ENCODE results near the gene MVB12B. TPM values are rescaled to one million over a fixed set of nuclear protein-coding genes. Genes with fewer than 3 reads are reported as not detected.

MVB12B gene
- total RNA-seq, 2 donors from 2014 or later = 5.9 to 8.7 TPM

- Histone ChIP-seq H3K36me3 (peaks cover 18% of the 10 kb centered on the region), H3K9me3 (no peaks in the 10 kb centered on the region), H3K27ac (no peak overlapping the region), H3K27me3 (no peaks in the 10 kb centered on the region), H3K4me1 (no peaks in the 10 kb centered on the region), H3K4me3 (no peak overlapping the region)
- TF ChIP-seq CTCF (IDR thresholded peaks at IDR 0.05) = no peak
- DNase-seq (ENCODE audit: low spot score) = no peak
Measured at GRCh38 chr9:126341902-126342301, 15.3 kb downstream of the MVB12B start.

GRCh38 chr9:126342621-126343031, 16.0 kb downstream of the MVB12B start:
- peaks cover 18% of the 10 kb centered on the region for H3K36me3 ChIP-seq
- DNase-seq (ENCODE audit: low spot score) = peak; percentile 53
- no peak overlapping the region for H3K27ac ChIP-seq
- TF ChIP-seq CTCF (IDR thresholded peaks at IDR 0.05) = no peak
- no peak overlapping the region for H3K4me3 ChIP-seq
- no peaks in the 10 kb centered on the region for H3K27me3 ChIP-seq
- no peaks in the 10 kb centered on the region for H3K9me3 ChIP-seq
- no peaks in the 10 kb centered on the region for H3K4me1 ChIP-seq

DNA sequence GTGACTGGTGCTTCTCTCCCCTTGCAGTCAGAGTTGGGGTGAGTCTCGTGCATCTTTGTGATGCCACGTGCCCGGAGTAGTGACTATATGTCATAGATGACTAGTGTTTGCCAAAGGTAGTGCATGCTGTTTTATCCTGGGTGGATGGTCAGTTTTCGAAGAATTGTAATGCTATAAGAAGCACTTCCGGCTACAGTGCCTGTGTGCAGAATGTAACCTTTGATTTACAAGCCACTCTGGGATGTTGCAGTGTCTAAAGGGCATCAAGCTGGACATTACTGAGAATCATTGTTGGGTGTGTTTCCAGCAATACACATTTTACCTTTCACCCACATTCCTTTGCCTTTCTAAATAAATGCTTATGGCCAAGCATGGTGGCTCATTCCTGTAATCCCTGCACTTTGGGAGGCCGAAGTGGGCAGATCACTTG, 16.7 kb downstream of the MVB12B start:
- DNase-seq (ENCODE audit: low spot score) = no peak
- no peak overlapping the region for H3K27ac ChIP-seq
- no peaks in the 10 kb centered on the region for H3K27me3 ChIP-seq
- no peak overlapping the region for H3K4me3 ChIP-seq
- H3K36me3 ChIP-seq = peaks cover 18% of the 10 kb centered on the region
- H3K9me3 ChIP-seq = no peaks in the 10 kb centered on the region
- H3K4me1 ChIP-seq = no peaks in the 10 kb centered on the region
- no peak for TF ChIP-seq CTCF (IDR thresholded peaks at IDR 0.05)

GRCh38 chr9:126346031-126346430, 19.4 kb downstream of the MVB12B start:
- DNase-seq (ENCODE audit: low spot score) = no peak
- no peaks in the 10 kb centered on the region for H3K4me1 ChIP-seq
- no peak overlapping the region for H3K4me3 ChIP-seq
- TF ChIP-seq CTCF (IDR thresholded peaks at IDR 0.05) = no peak
- H3K36me3 ChIP-seq = peaks cover 10% of the 10 kb centered on the region
- H3K27me3 ChIP-seq = no peaks in the 10 kb centered on the region
- H3K9me3 ChIP-seq = peaks cover 0 to 6% of the 10 kb centered on the region in 2 donors
- no peak overlapping the region for H3K27ac ChIP-seq

DNA sequence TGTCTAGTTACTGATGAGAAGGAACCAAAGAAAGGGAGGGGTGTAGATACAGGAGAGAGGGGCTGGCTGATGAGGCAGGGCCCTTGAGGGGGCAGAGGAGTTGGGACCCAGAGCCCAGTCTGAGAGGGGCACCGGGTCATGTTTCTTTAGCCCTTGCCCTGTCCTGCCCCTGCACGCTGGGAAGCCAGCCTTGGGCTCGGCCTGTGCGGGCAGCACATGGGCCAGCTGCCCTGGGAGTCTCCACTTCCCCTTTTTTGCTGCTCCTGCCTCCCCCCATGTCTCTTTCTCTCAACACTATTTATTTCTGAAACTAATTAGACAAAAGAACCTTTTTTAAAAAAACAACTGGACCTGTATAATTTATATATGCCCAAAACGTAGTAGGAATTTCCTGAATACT, 20.5 kb downstream of the MVB12B start:
- Histone ChIP-seq H3K4me1 (no peaks in the 10 kb centered on the region), H3K27me3 (no peaks in the 10 kb centered on the region), H3K4me3 (no peak overlapping the region), H3K36me3 (no peaks in the 10 kb centered on the region), H3K27ac (peak overlapping the region in 1 of 2 donors; percentile 49), H3K9me3 (peaks cover 0 to 10% of the 10 kb centered on the region in 2 donors)
- DNase-seq (ENCODE audit: low spot score) = no peak
- TF ChIP-seq CTCF (IDR thresholded peaks at IDR 0.05) = no peak
